Measurements from ENCODE around the gene FARP1. TPM values are rescaled to one million over a fixed set of nuclear protein-coding genes. Genes with fewer than 3 reads are reported as not detected.

Gene FARP1
- total and polyA plus RNA-seq, 2 of the 13 experiments (the other 11 are each of a cell fraction or from before 2014, with no cell fraction given): 70.6 to 126 TPM

GRCh38 chr13:98246538-98247172, 103.8 kb downstream of the FARP1 start (continued):
- peak; percentile 92 for TF ChIP-seq JUN (CRISPR knock-in tag; IDR thresholded peaks at IDR 0.05)
- no peak for TF ChIP-seq GLMP (CRISPR knock-in tag; IDR thresholded peaks at IDR 0.05; ENCODE audit: borderline replicate concordance)
- TF ChIP-seq NFKB2 (CRISPR knock-in tag; IDR thresholded peaks at IDR 0.05; ENCODE audit: borderline replicate concordance): no peak
- no peak for TF ChIP-seq ATM (IDR thresholded peaks at IDR 0.05; ENCODE audit: borderline replicate concordance)
- no peak for TF ChIP-seq THAP8 (CRISPR knock-in tag; IDR thresholded peaks at IDR 0.05; ENCODE audit: borderline replicate concordance)
- TF ChIP-seq ZNF777 (CRISPR knock-in tag; IDR thresholded peaks at IDR 0.05): no peak
- TF ChIP-seq IRF1 (CRISPR knock-in tag; IDR thresholded peaks at IDR 0.05; ENCODE audit: low read depth): no peak
- no peak for TF ChIP-seq BRF2 (CRISPR knock-in tag; IDR thresholded peaks at IDR 0.05)
- TF ChIP-seq LCORL (IDR thresholded peaks at IDR 0.05): no peak
- peak; percentile 90 for TF ChIP-seq LCORL (CRISPR knock-in tag; IDR thresholded peaks at IDR 0.05)
- TF ChIP-seq ZFX (CRISPR knock-in tag; IDR thresholded peaks at IDR 0.05; ENCODE audit: low read depth): no peak
- TF ChIP-seq FOXC1 (CRISPR knock-in tag; IDR thresholded peaks at IDR 0.05; ENCODE audit: borderline replicate concordance): no peak
- no peak for TF ChIP-seq HMGXB3 (CRISPR knock-in tag; IDR thresholded peaks at IDR 0.05; ENCODE audit: borderline replicate concordance)
- peak; percentile 97 for TF ChIP-seq SOX5 (CRISPR knock-in tag; IDR thresholded peaks at IDR 0.05; ENCODE audit: borderline replicate concordance)
- no peak; the same call in 1 of the 2 replicates for TF ChIP-seq SP4 (CRISPR knock-in tag; IDR thresholded peaks at IDR 0.05)
- peak; percentile 90 for TF ChIP-seq PHF21A (CRISPR knock-in tag; IDR thresholded peaks at IDR 0.05)
- no peak for TF ChIP-seq IKZF4 (CRISPR knock-in tag; IDR thresholded peaks at IDR 0.05; ENCODE audit: borderline replicate concordance, low read depth, not compliant biosample characterization)
- TF ChIP-seq IRX3 (CRISPR knock-in tag; IDR thresholded peaks at IDR 0.05; ENCODE audit: borderline replicate concordance, low read depth): no peak
- no peak for TF ChIP-seq MAFK (conservative IDR thresholded peaks at IDR 0.05 in 1 of 2, IDR thresholded peaks at IDR 0.05 in 1 of 2; ENCODE audit: low read length in 2 of 2)
- TF ChIP-seq SIN3A (IDR thresholded peaks at IDR 0.05; ENCODE audit: borderline replicate concordance, low read depth, low read length): no peak
- peak; percentile 74 for TF ChIP-seq HOXA3 (CRISPR knock-in tag; IDR thresholded peaks at IDR 0.05)

All from HepG2 (cell line).